Trophoblast cell (in vitro differentiated cells and primary cell): ENCODE data around the gene IDI1.

Experiments used
- DNase-seq, 2 donors: peaks; one replicate each; pipeline ENCODE4 v3.0.0-alpha.2; 2016
- H2AFZ ChIP-seq: 2 replicates; pipeline ENCODE4 v1.6.1; 2013; ENCODE audit warnings: low read length, moderate library complexity, mild to moderate bottlenecking; ENCODE audit not compliant: insufficient read depth, poor library complexity
- H2AK5ac ChIP-seq: 2 replicates; pipeline ENCODE4 v1.6.1; 2013; ENCODE audit warnings: mild to moderate bottlenecking, low read length
- H2BK120ac ChIP-seq: 2 replicates; pipeline ENCODE4 v1.6.1; 2013; ENCODE audit warnings: low read length, mild to moderate bottlenecking, moderate library complexity; ENCODE audit not compliant: insufficient read depth, poor library complexity
- H2BK12ac ChIP-seq: 2 replicates; pipeline ENCODE4 v1.6.1; 2013; ENCODE audit warnings: mild to moderate bottlenecking, low read length, moderate library complexity
- H2BK5ac ChIP-seq: 2 replicates; pipeline ENCODE4 v1.6.1; 2013; ENCODE audit warnings: low read length, low read depth, moderate library complexity, mild to moderate bottlenecking; ENCODE audit not compliant: poor library complexity
- H3K14ac ChIP-seq: 2 replicates; pipeline ENCODE4 v1.6.1; 2013; ENCODE audit warnings: mild to moderate bottlenecking, low read length
- H3K18ac ChIP-seq: 2 replicates; pipeline ENCODE4 v1.6.1; 2013; ENCODE audit warnings: mild to moderate bottlenecking, low read length
- H3K23ac ChIP-seq: 2 replicates; pipeline ENCODE4 v1.6.1; 2013; ENCODE audit warnings: low read length
- H3K27ac ChIP-seq: 2 replicates; pipeline ENCODE4 v1.5.1; 2013; ENCODE audit warnings: low read depth, mild to moderate bottlenecking, inconsistent platforms, low read length, moderate library complexity
- H3K27me3 ChIP-seq: 2 replicates; pipeline ENCODE4 v1.6.1; 2013; ENCODE audit warnings: inconsistent platforms, mild to moderate bottlenecking, low read length, moderate library complexity; ENCODE audit not compliant: insufficient read depth
- H3K36me3 ChIP-seq, 2 experiments: 1 replicate in 1 of 2; 2 replicates in 1 of 2; pipeline ENCODE4 v1.6.1; 2013; ENCODE audit warnings: low read length in 2 of 2, mild to moderate bottlenecking in 2 of 2, moderate library complexity in 1 of 2; ENCODE audit not compliant: insufficient read depth in 2 of 2, control insufficient read depth in 1 of 2
- H3K4ac ChIP-seq: 2 replicates; pipeline ENCODE4 v1.6.1; 2013; ENCODE audit warnings: low read depth, mild to moderate bottlenecking, low read length, moderate library complexity
- H3K4me1 ChIP-seq, 2 experiments: 1 replicate in 1 of 2; 2 replicates in 1 of 2; pipeline ENCODE4 v1.6.1; 2013; ENCODE audit warnings: low read length in 2 of 2, mild to moderate bottlenecking in 2 of 2, moderate library complexity in 1 of 2; ENCODE audit not compliant: insufficient read depth in 2 of 2, control insufficient read depth in 1 of 2
- H3K4me2 ChIP-seq: 2 replicates; pipeline ENCODE4 v1.6.1; 2013; ENCODE audit warnings: inconsistent platforms, mild to moderate bottlenecking, low read length, moderate library complexity
- H3K4me3 ChIP-seq: 2 replicates; pipeline ENCODE4 v1.5.1; 2013; ENCODE audit warnings: mild to moderate bottlenecking, low read depth, low read length, inconsistent platforms
- H3K79me1 ChIP-seq: one replicate; pipeline ENCODE4 v1.6.1; 2013; ENCODE audit warnings: low read length
- H3K79me2 ChIP-seq: 2 replicates; pipeline ENCODE4 v1.6.1; 2013; ENCODE audit warnings: low read length, mild to moderate bottlenecking; ENCODE audit not compliant: control insufficient read depth, insufficient read depth, poor library complexity
- H3K9ac ChIP-seq: 2 replicates; pipeline ENCODE4 v1.6.1; 2013; ENCODE audit warnings: mild to moderate bottlenecking, low read length
- H3K9me3 ChIP-seq: 2 replicates; pipeline ENCODE4 v1.6.1; 2013; ENCODE audit warnings: low read depth, mild to moderate bottlenecking, control low read depth, inconsistent platforms, low read length; ENCODE audit not compliant: insufficient read depth
- H4K12ac ChIP-seq: 2 replicates; pipeline ENCODE4 v1.6.1; 2013; ENCODE audit warnings: low read depth, mild to moderate bottlenecking, low read length, moderate library complexity
- H4K8ac ChIP-seq: 2 replicates; pipeline ENCODE4 v1.6.1; 2013; ENCODE audit warnings: low read depth, mild to moderate bottlenecking, low read length, moderate library complexity
- H4K91ac ChIP-seq: one replicate; pipeline ENCODE4 v1.6.1; 2013; ENCODE audit warnings: low read depth, mild to moderate bottlenecking, low read length, moderate library complexity
- WGBS: extraction: QIAGEN DNeasy Blood & Tissue Kit; methylation state at CpG from one replicate; pipeline ENCODE4 v1.1.7; 2013; ENCODE audit warnings: missing lambda C conversion rate; ENCODE audit not compliant: insufficient read length, insufficient coverage; ENCODE audit errors: extremely low coverage; 5-methylcytosine and 5-hydroxymethylcytosine counted together

IDI1 gene

GRCh38 chr10:997266-998022 lies 51.5 kb downstream of the IDI1 start:
- no peak overlapping the region for H3K18ac ChIP-seq
- H3K9me3 ChIP-seq = no peaks in the 10 kb centered on the region
- no peak overlapping the region for H2BK120ac ChIP-seq
- H3K79me2 ChIP-seq = no peaks in the 10 kb centered on the region
- no peak overlapping the region for H2AFZ ChIP-seq
- peaks cover 60 to 71% of the 10 kb centered on the region in 2 experiments for H3K36me3 ChIP-seq
- H2AK5ac ChIP-seq = no peak overlapping the region
- no peak overlapping the region for H3K4me2 ChIP-seq
- H3K4me1 ChIP-seq = no peaks in the 10 kb centered on the region
- no peak overlapping the region for H3K27ac ChIP-seq
- H2BK5ac ChIP-seq = no peak overlapping the region
- H3K4me3 ChIP-seq = no peak overlapping the region
- no peak overlapping the region for H3K23ac ChIP-seq
- no peak overlapping the region for H4K8ac ChIP-seq
- H3K4ac ChIP-seq = no peak overlapping the region
- no peak overlapping the region for H4K12ac ChIP-seq
- no peak overlapping the region for H3K14ac ChIP-seq
- WGBS = no CpG with 5 or more reads among the region's 19 CpGs
- H4K91ac ChIP-seq = no peak overlapping the region
- no peak for DNase-seq
- H3K79me1 ChIP-seq = no peaks in the 10 kb centered on the region
- no peaks in the 10 kb centered on the region for H3K27me3 ChIP-seq
- no peak overlapping the region for H3K9ac ChIP-seq
- no peak overlapping the region for H2BK12ac ChIP-seq

DNA sequence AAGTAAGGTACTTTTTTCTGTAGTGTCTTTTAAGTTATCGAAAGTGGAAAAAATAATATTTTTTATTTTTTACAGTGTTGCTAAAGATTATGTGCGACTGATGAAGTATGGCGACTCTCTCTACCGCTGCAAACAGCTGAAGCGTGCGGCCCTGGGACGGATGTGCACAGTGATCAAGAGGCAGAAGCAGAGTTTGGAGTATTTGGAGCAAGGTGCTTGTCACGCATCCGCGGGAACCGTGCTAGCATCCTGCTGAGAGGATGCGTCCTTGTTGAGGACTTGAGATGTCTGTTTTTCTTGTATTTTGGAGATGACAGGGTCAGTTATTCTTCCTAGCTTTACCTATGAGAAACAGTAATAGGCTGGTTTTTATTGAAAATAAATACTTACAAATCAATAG lies 52.9 kb downstream of the IDI1 start:
- Histone ChIP-seq H3K18ac (no peak overlapping the region), H2BK120ac (no peak overlapping the region), H3K9ac (no peak overlapping the region), H3K9me3 (no peaks in the 10 kb centered on the region), H3K4me3 (no peak overlapping the region), H3K27me3 (no peaks in the 10 kb centered on the region), H4K12ac (no peak overlapping the region), H3K4ac (no peak overlapping the region), H3K4me2 (no peak overlapping the region), H3K36me3 (peaks cover 57 to 64% of the 10 kb centered on the region in 2 experiments), H3K4me1 (peaks cover 0 to under 1% of the 10 kb centered on the region in 2 experiments), H2BK12ac (no peak overlapping the region), H3K79me1 (no peaks in the 10 kb centered on the region), H2AFZ (no peak overlapping the region), H3K23ac (no peak overlapping the region), H4K91ac (no peak overlapping the region), H3K79me2 (peaks cover under 1% of the 10 kb centered on the region), H3K27ac (no peak overlapping the region), H4K8ac (no peak overlapping the region), H2AK5ac (no peak overlapping the region), H2BK5ac (no peak overlapping the region), H3K14ac (no peak overlapping the region)
- no peak for DNase-seq
- no CpG with 5 or more reads among the region's 12 CpGs for WGBS

- no peak overlapping the region for H3K9ac ChIP-seq
- peaks cover 0 to 4% of the 10 kb centered on the region in 2 experiments for H3K4me1 ChIP-seq
These were observed 53.4 kb downstream of the IDI1 start for GRCh38 chr10:995559-995926.

GRCh38 chr10:994836-995558 lies 53.9 kb downstream of the IDI1 start:
- Histone ChIP-seq H3K79me1 (no peaks in the 10 kb centered on the region), H3K4me2 (no peak overlapping the region), H2AFZ (no peak overlapping the region), H3K79me2 (peaks cover 4% of the 10 kb centered on the region), H3K18ac (no peak overlapping the region), H3K27ac (no peak overlapping the region), H2BK12ac (no peak overlapping the region), H2AK5ac (no peak overlapping the region), H3K14ac (no peak overlapping the region), H4K91ac (no peak overlapping the region), H2BK5ac (no peak overlapping the region), H3K27me3 (no peaks in the 10 kb centered on the region), H3K9me3 (no peaks in the 10 kb centered on the region), H4K8ac (no peak overlapping the region), H3K4me3 (no peak overlapping the region), H4K12ac (no peak overlapping the region), H3K23ac (no peak overlapping the region), H3K4me1 (peaks cover 0 to 4% of the 10 kb centered on the region in 2 experiments), H3K4ac (no peak overlapping the region), H3K9ac (no peak overlapping the region), H3K36me3 (peaks cover 54 to 63% of the 10 kb centered on the region in 2 experiments), H2BK120ac (no peak overlapping the region)
- no peak for DNase-seq
- WGBS = no CpG with 5 or more reads among the region's 6 CpGs

More at GRCh38 chr10:995559-995926, 53.4 kb downstream of the IDI1 start:
- Histone ChIP-seq H3K9me3 (no peaks in the 10 kb centered on the region), H3K18ac (no peak overlapping the region), H4K8ac (no peak overlapping the region), H4K12ac (no peak overlapping the region), H3K4me2 (no peak overlapping the region), H3K4me3 (no peak overlapping the region), H3K36me3 (peaks cover 59 to 66% of the 10 kb centered on the region in 2 experiments), H3K27ac (no peak overlapping the region), H2BK5ac (no peak overlapping the region), H3K79me2 (peaks cover 4% of the 10 kb centered on the region), H3K27me3 (no peaks in the 10 kb centered on the region), H2BK120ac (no peak overlapping the region), H4K91ac (no peak overlapping the region), H2BK12ac (no peak overlapping the region), H3K14ac (no peak overlapping the region), H2AFZ (no peak overlapping the region), H2AK5ac (no peak overlapping the region), H3K4ac (no peak overlapping the region), H3K79me1 (no peaks in the 10 kb centered on the region), H3K23ac (no peak overlapping the region)
- no CpG with 5 or more reads among the region's 7 CpGs for WGBS
- DNase-seq = no peak
